HG03439 (cell line): ENCODE results near the gene ROR2.

Source experiments
- ATAC-seq: cut with Tn5 transposase; IDR thresholded peaks from one replicate; pipeline ENCODE4 v1.9.1; 2021; ENCODE audit warnings: mild to moderate bottlenecking, moderate library complexity; ENCODE audit not compliant: unreplicated experiment

Gene ROR2

GRCh38 chr9:91693226-91693625, 256.8 kb downstream of the ROR2 start:
- no peak for ATAC-seq

GRCh38 chr9:91690540-91691249, 259.3 kb downstream of the ROR2 start:
- no peak for ATAC-seq

DNA sequence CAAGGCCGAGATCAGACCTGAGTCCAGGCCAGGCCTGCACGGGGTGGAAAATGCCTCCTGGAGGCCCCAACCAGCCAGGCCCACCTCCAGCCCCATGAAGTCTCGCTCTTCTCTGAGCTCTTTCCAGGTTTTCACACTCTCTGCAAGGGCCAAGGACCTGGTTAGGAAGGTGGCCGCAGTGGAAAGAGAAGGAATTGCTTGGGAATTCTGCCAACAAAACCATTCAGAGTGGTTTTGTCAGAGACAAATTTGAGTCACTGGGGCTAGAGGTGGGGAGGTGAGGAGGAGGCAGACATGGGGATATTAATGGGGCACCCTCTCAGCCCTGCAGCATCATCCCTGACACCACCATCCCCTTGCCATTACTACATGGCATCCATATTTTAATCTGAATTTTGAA, 261.0 kb downstream of the ROR2 start:
- no peak for ATAC-seq

DNA sequence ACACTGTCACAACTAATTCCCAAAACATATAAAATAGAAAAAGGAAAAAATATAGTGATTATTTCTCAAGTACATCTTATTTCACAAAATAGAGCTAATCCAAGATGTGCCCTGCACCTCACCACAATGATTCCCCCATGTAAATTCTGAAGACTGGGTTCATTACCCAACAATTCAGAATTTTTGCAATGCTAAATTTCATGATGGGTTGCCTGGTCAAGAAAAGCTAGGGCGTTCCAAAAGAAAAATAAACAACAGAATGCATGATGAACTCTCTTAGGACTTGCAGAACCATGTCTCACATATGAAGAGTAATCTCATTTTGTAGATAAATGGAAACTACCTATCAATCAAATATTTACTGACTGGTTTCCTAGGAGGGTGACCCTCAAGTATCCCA, 266.8 kb downstream of the ROR2 start:
- no peak for ATAC-seq

DNA sequence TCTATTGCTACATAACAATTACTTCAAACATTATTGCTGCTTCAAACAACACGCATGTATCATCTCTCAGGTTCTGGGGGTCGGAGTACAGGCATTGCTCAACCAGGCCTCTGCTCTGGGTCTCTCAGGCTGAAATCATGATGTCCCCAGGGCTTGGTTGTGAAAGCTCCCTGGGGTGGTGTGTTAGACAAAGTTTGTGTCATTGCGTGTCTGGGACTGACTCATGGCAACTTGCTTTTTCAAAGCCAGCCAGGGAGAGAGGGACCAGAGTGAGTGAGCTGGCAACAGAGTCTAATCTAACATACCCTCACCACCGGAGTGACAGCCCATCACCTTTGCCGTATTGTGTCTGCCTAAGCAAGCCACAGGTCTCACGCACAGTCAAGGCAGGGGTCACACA, 267.2 kb downstream of the ROR2 start:
- ATAC-seq = no peak

DNA sequence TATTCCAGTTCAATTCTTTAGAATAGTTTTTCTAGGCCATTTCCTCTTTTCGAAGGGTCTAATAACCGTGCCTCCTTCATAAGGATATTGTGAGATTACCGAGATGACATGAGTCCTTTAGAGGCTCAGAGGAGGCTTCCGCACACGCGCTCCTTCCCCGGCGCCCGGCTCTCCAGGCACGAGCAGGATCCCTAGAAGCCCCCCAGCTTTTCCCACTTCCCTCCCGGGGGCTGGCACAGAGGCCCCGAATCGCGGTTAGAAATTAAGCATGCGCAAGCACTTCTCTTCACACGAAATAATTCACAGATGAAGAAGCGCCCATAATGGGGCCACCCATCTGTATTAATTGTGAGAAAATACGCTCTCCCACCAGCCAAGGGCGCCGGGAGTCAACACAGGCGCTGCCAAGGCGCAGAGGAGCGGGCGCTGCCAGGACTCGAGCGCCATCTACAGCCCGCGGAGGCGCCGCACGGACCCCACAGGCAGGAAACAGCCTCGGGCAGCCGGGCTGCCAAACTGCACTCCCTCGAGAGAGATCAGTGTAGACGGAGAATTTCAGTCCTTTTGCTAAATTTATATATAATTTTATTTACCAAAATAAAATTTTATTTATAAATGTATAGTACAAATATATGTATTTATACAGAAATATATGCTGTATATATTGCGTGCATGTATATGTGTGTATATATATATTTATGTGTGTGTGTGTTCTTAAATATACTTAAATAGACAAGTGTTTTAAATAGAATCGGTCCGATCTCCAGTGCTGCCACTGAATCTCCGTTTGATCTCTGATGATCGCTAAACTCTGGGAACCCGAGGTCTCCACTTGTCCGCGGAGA, 268.3 kb downstream of the ROR2 start:
- ATAC-seq = no peak

DNA sequence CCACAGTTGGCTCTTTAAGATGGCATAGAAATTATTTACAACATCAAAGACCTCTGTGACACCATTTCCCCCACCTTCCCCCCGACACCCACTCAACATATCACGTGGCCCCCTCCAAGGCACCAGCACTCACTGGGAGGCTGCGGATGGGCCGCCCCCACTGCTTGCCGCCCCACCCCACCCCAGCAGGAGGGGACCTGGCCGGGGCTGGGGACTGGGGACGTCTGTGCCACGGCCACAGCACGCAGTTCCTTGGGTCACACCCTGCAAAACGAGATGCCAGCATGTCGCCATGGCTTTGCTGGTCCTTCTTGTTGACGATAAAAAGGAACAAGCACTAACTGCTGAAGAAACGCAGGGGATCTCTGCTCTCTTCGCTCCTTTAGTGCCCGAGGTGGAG, 269.0 kb downstream of the ROR2 start:
- no peak for ATAC-seq

GRCh38 chr9:91680106-91680505, 269.9 kb downstream of the ROR2 start:
- no peak for ATAC-seq

GRCh38 chr9:91678807-91679580, 271.0 kb downstream of the ROR2 start:
- ATAC-seq = no peak

DNA sequence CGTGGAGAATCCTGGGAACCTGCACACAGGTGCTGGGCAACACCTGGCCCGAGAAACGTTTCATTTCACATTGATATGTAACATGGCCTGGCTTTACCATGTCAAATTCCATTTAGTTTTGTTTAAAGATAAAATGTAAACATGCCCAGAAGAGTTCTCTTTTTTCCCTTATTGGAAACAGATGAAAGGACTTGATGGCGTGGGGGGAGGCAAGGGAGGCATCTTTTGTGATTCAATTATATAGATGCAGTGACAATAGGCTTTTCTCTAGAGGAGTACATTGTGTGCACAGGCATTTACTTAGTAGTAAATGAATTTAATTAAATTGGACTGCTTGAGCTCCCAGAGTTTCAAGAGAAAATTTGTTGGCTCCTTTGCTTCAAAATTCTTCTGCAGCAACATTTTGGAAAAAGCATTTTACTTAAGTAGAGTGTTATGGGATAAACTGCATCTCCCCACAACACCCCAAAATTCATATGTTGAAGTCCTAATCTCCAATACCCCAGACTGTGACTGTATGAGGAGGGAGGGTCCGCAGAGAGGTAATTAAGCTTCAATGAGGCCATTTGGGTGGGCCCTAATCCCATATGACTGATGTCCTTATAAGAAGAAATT, 272.1 kb downstream of the ROR2 start:
- ATAC-seq = no peak

GRCh38 chr9:91677331-91677730, 272.7 kb downstream of the ROR2 start:
- no peak for ATAC-seq

- ATAC-seq = no peak
These were observed 274.0 kb downstream of the ROR2 start for GRCh38 chr9:91676046-91676445.

- ATAC-seq = no peak
These were observed 285.4 kb downstream of the ROR2 start for GRCh38 chr9:91664663-91665062.

DNA sequence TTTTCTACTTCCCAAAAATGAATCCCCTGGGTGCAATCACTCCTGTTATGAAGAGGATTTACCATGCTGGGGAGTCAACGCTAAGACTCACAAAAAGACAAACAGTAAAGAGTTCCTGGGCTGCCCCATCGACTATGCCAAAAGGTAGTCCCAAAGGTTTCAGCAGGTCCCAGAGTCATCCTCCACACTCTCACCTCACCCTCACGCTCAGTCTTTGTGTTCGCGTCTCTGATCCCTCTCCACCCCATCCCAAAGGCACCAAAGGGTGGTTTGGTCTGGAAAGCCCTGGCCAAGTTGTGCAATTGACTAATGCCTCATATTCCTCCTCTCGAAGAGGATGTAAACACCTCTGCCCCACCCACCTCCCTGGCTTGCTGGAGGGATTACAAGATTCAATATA, 286.2 kb downstream of the ROR2 start:
- ATAC-seq = no peak

DNA sequence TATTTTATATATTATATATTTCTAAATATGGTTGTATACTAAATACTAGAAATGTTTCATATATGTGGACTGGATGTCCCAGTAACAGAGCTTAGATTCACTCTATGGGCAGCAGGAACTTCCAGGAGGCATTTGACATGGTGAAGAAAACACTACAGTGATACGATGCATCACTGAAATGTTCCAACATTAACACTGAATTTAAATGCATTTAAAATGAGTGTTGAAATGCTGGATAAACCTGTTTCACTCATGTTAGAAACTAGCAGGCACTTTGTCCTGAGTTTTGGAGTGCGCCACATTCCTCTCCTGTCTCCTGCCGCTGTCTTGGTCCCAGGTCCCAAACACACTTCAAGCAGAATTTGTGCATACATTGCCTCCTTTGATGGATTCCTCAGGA, 288.6 kb downstream of the ROR2 start:
- ATAC-seq = no peak

DNA sequence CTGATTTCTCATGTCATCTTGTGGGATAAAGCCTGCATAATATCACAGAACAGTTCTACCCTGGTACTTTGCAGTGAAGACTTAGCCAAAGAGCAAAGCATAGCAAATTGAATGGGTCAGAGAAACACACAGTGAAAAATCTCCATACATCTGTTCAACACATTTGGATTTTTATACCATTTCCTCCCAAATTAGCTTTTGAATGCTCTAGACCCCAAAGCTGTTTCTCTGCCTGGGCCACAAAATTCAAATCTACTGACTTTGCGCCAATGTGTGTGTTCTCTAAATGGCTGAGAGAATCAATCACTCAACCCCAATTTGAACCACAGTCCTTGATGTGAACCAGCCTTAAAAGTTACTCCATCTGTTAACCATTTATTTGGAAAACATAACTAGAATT, 289.5 kb downstream of the ROR2 start:
- no peak for ATAC-seq

- ATAC-seq = no peak
These were observed 290.2 kb downstream of the ROR2 start for GRCh38 chr9:91659529-91660495.

- ATAC-seq = no peak
These were observed 291.4 kb downstream of the ROR2 start for GRCh38 chr9:91658513-91659105.

- ATAC-seq = no peak
These were observed 292.5 kb downstream of the ROR2 start for GRCh38 chr9:91657501-91657900.

- no peak for ATAC-seq
These were observed 294.4 kb downstream of the ROR2 start for GRCh38 chr9:91655658-91656057.
